GM23338 (cell line): ENCODE results near the gene RIC1. TPM values are rescaled to one million over a fixed set of nuclear protein-coding genes. Genes with fewer than 3 reads are reported as not detected.

ENCODE experiments used
- ATAC-seq: fragments of 200-7000 bp; cut with Tn5 transposase; 3 replicates; pipeline ENCODE4 v1.9.1; 2020
- DNase-seq: peaks from one replicate; pipeline ENCODE4 v3.0.0-alpha.2; 2015; ENCODE audit warnings: low spot score
- H2AFZ ChIP-seq: fragments of 200-600 bp; sonication (generic); 2 replicates; pipeline ENCODE4 v1.8.0; 2016; ENCODE audit warnings: antibody characterized with exemption, mild to moderate bottlenecking, moderate library complexity
- H3F3A ChIP-seq: fragments of 200-600 bp; sonication (generic); replicated peaks from 2 replicates; pipeline ENCODE4 v1.8.0; 2017; ENCODE audit warnings: antibody characterized with exemption, mixed run types, low read depth
- H3K27ac ChIP-seq: fragments of 200-600 bp; sonication (generic); 2 replicates; pipeline ENCODE4 v1.6.1; 2016; ENCODE audit warnings: low read depth
- H3K27me3 ChIP-seq: fragments of 200-600 bp; sonication (generic); 2 replicates; pipeline ENCODE4 v1.8.0; 2016; ENCODE audit warnings: mild to moderate bottlenecking, mixed run types, moderate library complexity; ENCODE audit not compliant: insufficient read depth
- H3K36me3 ChIP-seq: fragments of 200-600 bp; sonication (generic); 2 replicates; pipeline ENCODE4 v1.8.0; 2016; ENCODE audit warnings: mild to moderate bottlenecking; ENCODE audit not compliant: insufficient read depth
- H3K4me1 ChIP-seq: fragments of 200-600 bp; sonication (generic); 2 replicates; pipeline ENCODE4 v1.8.0; 2016; ENCODE audit warnings: mild to moderate bottlenecking, moderate library complexity; ENCODE audit not compliant: insufficient read depth
- H3K4me2 ChIP-seq: fragments of 200-600 bp; sonication (generic); 2 replicates; pipeline ENCODE4 v1.7.1; 2017; ENCODE audit warnings: mixed run types
- H3K4me3 ChIP-seq: fragments of 200-600 bp; sonication (generic); 2 replicates; pipeline ENCODE4 v1.6.1; 2016; ENCODE audit warnings: mixed run types
- H3K79me2 ChIP-seq: fragments of 200-600 bp; sonication (generic); replicated peaks from 2 replicates; pipeline ENCODE4 v1.8.0; 2017; ENCODE audit warnings: mild to moderate bottlenecking; ENCODE audit not compliant: insufficient read depth
- H3K9me2 ChIP-seq: fragments of 200-600 bp; sonication (generic); 2 replicates; pipeline ENCODE4 v1.8.0; 2017; ENCODE audit not compliant: insufficient read depth
- H4K20me1 ChIP-seq: fragments of 200-600 bp; sonication (generic); replicated peaks from 2 replicates; pipeline ENCODE4 v1.8.0; 2017; ENCODE audit warnings: mild to moderate bottlenecking; ENCODE audit not compliant: insufficient read depth
- H3K27ac Mint-ChIP-seq: 2 replicates; pipeline ENCODE4 v1.8.0; 2020; ENCODE audit warnings: inconsistent platforms, mild to moderate bottlenecking, moderate library complexity, mixed read lengths
- H3K27me3 Mint-ChIP-seq: 3 replicates; pipeline ENCODE4 v1.8.0; 2022; ENCODE audit warnings: low read depth, mild to moderate bottlenecking, moderate library complexity, mixed read lengths, inconsistent platforms; ENCODE audit not compliant: insufficient read depth, poor library complexity
- H3K36me3 Mint-ChIP-seq: 3 replicates; pipeline ENCODE4 v1.8.0; 2021; ENCODE audit warnings: low read depth, mild to moderate bottlenecking, inconsistent platforms, moderate library complexity, mixed read lengths
- H3K4me1 Mint-ChIP-seq: 3 replicates; pipeline ENCODE4 v1.8.0; 2020; ENCODE audit warnings: mild to moderate bottlenecking, inconsistent platforms, mixed read lengths
- H3K4me3 Mint-ChIP-seq: 3 replicates; pipeline ENCODE4 v1.8.0; 2021; ENCODE audit warnings: moderate library complexity, mild to moderate bottlenecking, inconsistent platforms, mixed read lengths
- H3K9me3 Mint-ChIP-seq: 3 replicates; pipeline ENCODE4 v1.8.0; 2020; ENCODE audit warnings: moderate library complexity, mild to moderate bottlenecking, inconsistent platforms, mixed read lengths
- CREB1 ChIP-seq: fragments of 250-450 bp; sonication (Bioruptor Pico); IDR thresholded peaks from 2 replicates; pipeline ENCODE4 v1.5.0; 2020; ENCODE audit warnings: low read depth, mild to moderate bottlenecking, moderate library complexity
- CTCF ChIP-seq, 2 experiments: fragments of 200-600 bp in 1 of 2; sonication (generic) in 1 of 2; conservative IDR thresholded peaks; 2 replicates each; pipeline versions ENCODE4 v1.5.1 to v1.6.1; 2016 to 2017; ENCODE audit warnings: antibody characterized with exemption in 2 of 2, low read depth in 2 of 2, mild to moderate bottlenecking in 2 of 2, moderate library complexity in 1 of 2
- EZH2 ChIP-seq: fragments of 200-600 bp; sonication (generic); IDR thresholded peaks from one replicate; pipeline ENCODE4 v1.8.0; 2017; ENCODE audit warnings: antibody characterized with exemption, mild to moderate bottlenecking, low read depth; ENCODE audit not compliant: unreplicated experiment
- NANOG ChIP-seq: IDR thresholded peaks from 2 replicates; pipeline ENCODE4 v1.6.1; 2016; ENCODE audit warnings: antibody characterized with exemption, borderline replicate concordance
- POLR2AphosphoS5 ChIP-seq: IDR thresholded peaks from 2 replicates; pipeline ENCODE4 v1.6.1; 2016; ENCODE audit warnings: antibody characterized with exemption, low read depth
- REST ChIP-seq: IDR thresholded peaks from one replicate; pipeline ENCODE4 v1.6.1; 2018; ENCODE audit warnings: antibody characterized with exemption; ENCODE audit not compliant: unreplicated experiment
- ZNF114 ChIP-seq: fragments of 250-450 bp; sonication (Bioruptor Pico); IDR thresholded peaks from 2 replicates; pipeline ENCODE4 v1.5.0; 2020; ENCODE audit warnings: mild to moderate bottlenecking, moderate library complexity
- ZNF462 ChIP-seq: fragments of 250-450 bp; sonication (Bioruptor Pico); IDR thresholded peaks from 2 replicates; pipeline ENCODE4 v1.5.0; 2020; ENCODE audit warnings: mild to moderate bottlenecking, moderate library complexity
- polyA plus RNA-seq: library from polyadenylated mRNA; unstranded; fragments of >200 nt; fragmentation: Nextera tagmentation; extraction: Ambion mirVana; gene quantifications from 2 replicates; pipeline ENCODE4 v1.2.1, GENCODE V29; 2016
- total RNA-seq: library from RNA; depleted of rRNA; stranded (reverse); fragments of >200 nt; shearing (Covaris generic); gene quantifications from 2 replicates; pipeline ENCODE4 v1.2.3, GENCODE V29; 2014

Gene RIC1
- total and polyA plus RNA-seq, 2 experiments from 2014 or later: 7.8 to 34.9 TPM

- TF ChIP-seq REST (no peak), CTCF (conservative IDR thresholded peaks at IDR 0.05; ENCODE audit: low read depth in 2 of 2) (no peak), ZNF114 (CRISPR knock-in tag) (no peak), EZH2 (no peak)
These were observed 79.5 kb downstream of the RIC1 start (continued) for GRCh38 chr9:5708414-5708813.

- Histone ChIP-seq H3K4me3 (no peak overlapping the region), H3K4me1 (no peaks in the 10 kb centered on the region), H3K4me2 (no peak overlapping the region), H3K27me3 (no peaks in the 10 kb centered on the region), H4K20me1 (no peaks in the 10 kb centered on the region), H3K36me3 (no peaks in the 10 kb centered on the region), H3K9me2 (no peaks in the 10 kb centered on the region), H2AFZ (no peak overlapping the region), H3K27ac (no peak overlapping the region), H3F3A (no peaks in the 10 kb centered on the region), H3K79me2 (peaks cover 8% of the 10 kb centered on the region; the same call in 1 of the 2 replicates)
- no peaks in the 10 kb centered on the region for H3K4me1 Mint-ChIP-seq
- ATAC-seq (no peak), DNase-seq (no peak)
- H3K36me3 Mint-ChIP-seq: peaks cover 60% of the 10 kb centered on the region
- H3K27me3 Mint-ChIP-seq: no peaks in the 10 kb centered on the region
- peaks cover 14% of the 10 kb centered on the region for H3K9me3 Mint-ChIP-seq
- H3K4me3 Mint-ChIP-seq: no peak overlapping the region
- no peak overlapping the region for H3K27ac Mint-ChIP-seq
- TF ChIP-seq EZH2: no peak
- no peak for TF ChIP-seq CREB1 (CRISPR knock-in tag)
- TF ChIP-seq POLR2AphosphoS5: no peak
- TF ChIP-seq NANOG: no peak
- no peak for TF ChIP-seq REST
- TF ChIP-seq ZNF462 (CRISPR knock-in tag): no peak
These were observed 83.9 kb downstream of the RIC1 start for GRCh38 chr9:5712651-5713390.
